GM12873 (cell line): Measurements from ENCODE around the gene CDHR3.

ENCODE experiments used
- TF ChIP-seq, protein P1 (sequence below): IDR thresholded peaks from 2 replicates; pipeline ENCODE4 v1.5.1; 2012; ENCODE audit warnings: low read depth, mild to moderate bottlenecking, moderate library complexity, low read length, control low read depth; ENCODE audit not compliant: insufficient read depth; ENCODE audit errors: missing control alignments

The CDHR3 gene

DNA sequence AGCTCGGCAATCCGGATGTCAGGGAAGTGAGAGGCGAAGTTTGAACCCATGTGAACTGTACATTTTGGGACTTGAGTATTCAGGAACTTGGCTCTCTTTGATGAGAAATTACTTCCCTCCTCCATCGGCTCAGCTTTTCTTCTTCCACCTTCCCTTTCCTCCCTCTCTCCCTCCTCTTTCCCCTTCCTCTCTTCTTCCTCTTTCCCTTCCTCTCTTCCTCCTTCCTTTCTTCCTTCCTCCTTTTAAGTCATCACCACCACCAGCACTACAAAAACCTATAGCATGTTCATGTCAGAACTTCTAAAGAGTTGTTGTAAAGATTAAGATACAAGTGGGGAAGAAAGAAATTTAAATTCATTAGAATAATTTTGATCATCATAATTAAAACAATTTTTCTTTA is 31.9 kb upstream of the CDHR3 start:
- TF ChIP-seq, protein P1, sequence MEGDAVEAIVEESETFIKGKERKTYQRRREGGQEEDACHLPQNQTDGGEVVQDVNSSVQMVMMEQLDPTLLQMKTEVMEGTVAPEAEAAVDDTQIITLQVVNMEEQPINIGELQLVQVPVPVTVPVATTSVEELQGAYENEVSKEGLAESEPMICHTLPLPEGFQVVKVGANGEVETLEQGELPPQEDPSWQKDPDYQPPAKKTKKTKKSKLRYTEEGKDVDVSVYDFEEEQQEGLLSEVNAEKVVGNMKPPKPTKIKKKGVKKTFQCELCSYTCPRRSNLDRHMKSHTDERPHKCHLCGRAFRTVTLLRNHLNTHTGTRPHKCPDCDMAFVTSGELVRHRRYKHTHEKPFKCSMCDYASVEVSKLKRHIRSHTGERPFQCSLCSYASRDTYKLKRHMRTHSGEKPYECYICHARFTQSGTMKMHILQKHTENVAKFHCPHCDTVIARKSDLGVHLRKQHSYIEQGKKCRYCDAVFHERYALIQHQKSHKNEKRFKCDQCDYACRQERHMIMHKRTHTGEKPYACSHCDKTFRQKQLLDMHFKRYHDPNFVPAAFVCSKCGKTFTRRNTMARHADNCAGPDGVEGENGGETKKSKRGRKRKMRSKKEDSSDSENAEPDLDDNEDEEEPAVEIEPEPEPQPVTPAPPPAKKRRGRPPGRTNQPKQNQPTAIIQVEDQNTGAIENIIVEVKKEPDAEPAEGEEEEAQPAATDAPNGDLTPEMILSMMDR: no peak

DNA sequence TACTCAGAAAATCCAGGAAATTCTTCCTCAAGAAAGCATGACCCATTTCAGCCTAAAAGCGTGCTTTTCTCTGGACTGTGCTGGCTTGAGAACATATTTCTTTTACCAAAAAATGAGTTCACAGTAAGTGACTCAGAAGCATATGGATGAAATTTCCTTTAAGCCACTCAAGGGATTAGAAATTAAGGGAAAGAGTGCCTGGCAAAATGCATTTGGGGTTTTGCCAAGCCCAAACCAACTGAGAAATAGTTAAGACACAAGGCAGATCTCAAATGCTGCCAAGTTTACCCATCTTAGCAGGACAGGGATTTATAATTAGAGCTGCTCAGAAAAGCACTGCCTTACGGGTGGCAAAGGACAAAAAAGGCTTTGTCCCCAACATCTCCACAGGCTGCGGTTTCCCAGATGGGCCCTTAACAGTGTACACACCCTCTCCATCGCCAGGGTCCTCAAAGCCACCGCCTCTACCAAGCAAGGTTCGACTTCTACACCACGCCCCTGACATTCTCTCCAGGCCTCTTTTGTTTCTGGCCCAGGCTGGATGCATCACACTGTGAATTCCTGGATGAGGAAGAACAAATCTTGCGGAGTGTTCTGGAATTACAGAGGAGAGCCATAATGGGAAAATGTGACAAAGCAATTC is 30.1 kb upstream of the CDHR3 start:
- TF ChIP-seq, protein P1: no peak

DNA sequence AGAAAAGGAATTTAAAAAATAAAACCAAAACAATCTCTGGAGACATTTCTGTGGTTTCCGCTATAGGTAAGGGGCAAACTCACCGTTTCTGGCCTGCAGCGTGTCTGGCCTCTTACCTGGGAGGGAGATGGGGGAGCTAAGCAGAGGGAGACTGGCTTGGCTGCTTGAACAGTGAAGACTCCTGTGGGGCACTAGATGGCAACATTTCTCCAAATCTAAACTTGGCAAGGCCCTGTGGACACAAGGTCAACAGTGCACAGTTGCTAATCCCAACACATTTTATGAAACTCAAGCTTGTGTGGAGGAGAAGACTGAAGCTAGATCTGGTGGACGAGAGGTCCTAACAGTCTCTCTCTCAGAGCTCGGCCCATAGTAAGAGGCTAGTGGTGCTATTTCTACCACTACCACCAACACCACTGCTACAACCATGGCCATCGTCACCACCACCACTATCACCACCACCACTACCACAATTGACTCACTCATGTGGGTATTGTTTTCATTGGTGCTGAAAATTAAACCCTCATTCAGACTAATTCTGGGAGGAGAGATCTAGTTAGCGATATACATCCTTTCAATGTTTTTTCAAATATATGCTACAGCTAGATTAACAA is 28.4 kb upstream of the CDHR3 start:
- TF ChIP-seq, protein P1: peak; percentile 44

DNA sequence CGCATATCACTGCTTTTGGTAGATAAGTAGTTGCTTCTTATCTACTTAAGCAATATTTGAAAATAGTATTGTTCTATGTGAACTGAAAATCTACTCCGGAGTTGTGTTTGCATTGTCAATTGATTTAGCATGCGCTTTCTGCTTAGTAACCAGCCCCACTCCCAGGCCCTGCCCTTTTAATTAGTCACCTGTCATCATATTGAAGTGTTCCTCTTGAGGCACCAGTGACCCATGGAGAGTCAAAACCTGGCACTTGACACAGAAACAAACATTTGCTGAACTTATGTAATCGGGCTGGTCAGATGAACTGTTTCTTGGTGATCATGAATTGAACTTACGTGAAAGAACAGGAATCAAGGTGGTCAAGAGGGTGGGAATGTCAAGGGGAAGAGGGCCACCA is 27.8 kb upstream of the CDHR3 start:
- TF ChIP-seq, protein P1: no peak

DNA sequence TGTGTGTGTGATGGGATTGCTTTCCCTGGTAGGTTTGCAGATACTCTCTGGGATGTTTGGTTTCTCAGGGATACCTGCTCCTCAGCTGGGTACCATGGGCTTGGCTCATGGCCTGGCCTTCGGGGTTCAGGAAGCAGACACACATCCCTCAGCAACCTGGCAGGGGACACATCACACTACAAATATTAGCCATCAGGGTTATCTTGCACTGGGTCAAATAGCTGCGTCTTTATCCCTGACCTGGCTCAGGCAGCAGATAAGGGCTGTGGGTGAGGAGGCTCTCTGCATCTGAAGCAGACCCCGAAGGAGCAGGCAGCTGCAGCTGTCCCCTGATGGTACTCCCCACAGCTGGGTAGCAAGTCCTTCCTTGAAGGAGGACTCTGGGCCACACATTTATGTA is 25.7 kb upstream of the CDHR3 start:
- TF ChIP-seq, protein P1: no peak

DNA sequence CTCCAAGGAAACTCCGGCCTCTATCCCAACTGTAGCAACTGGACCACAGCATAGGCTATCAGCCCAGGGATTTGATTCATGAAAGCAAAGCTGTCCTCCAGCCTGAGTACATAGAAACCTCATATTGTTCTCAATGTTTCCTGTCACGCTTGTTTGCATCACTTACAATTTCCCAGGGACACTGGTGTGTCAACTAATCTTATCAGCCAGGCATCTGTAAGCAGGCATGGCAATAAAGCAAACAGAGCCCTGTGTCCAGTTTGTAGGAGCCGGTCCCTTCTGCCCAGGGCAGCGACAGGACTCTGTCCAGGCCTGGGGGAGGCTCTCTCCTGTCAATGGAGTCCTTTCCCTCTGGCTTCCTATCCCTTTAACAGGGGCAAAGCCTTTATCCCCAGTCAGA is 23.0 kb upstream of the CDHR3 start:
- TF ChIP-seq, protein P1: no peak

DNA sequence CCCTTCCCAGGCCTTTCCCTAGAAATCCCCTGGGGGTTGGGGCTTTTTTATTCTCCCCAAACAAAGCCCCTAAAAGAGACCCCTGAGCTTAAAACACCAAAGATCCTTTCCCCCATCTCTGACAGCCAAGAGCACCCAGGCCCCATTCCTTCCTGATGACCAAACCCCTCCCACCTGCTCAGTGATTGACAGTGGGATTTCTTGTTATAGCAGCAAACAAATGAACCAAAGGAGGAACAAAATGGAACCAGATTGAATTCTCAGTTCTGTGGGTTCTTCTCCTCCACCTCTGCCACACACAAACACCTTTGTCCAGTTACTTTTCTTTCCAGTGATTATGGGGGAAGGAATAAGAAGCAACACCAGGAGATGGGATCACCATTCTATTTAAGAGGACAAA is 21.5 kb upstream of the CDHR3 start:
- TF ChIP-seq, protein P1: no peak

DNA sequence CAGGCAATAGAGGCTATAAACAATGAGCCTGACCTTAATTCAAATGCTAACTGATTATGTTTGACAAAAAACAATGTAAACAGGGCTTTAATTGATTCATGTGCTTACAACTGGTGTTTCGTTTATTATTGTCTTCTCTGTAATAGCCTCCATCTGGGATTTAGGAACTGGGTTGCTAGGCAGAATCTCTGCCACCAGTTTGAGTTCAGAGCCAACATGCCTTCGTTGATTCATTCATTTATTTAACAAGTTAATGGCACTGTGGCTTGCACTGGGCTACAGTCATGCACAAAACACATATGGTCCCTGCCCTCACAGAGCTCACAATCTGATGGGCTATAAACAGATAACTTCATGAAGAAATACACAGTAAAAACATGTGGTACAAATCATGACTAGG is 19.6 kb upstream of the CDHR3 start:
- TF ChIP-seq, protein P1: no peak
